Neuronal stem cell (in vitro differentiated cells): ENCODE measurements around the gene CES3.

Source experiments
- DNase-seq: peaks from one replicate; pipeline ENCODE4 v3.0.0-alpha.2; 2013; ENCODE audit warnings: low spot score
- H2AFZ ChIP-seq: one replicate; pipeline ENCODE4 v1.6.1; 2013; ENCODE audit warnings: mild to moderate bottlenecking, low read length, inconsistent platforms
- H2AK5ac ChIP-seq: 2 replicates; pipeline ENCODE4 v1.6.1; 2013; ENCODE audit warnings: low read depth, mild to moderate bottlenecking, inconsistent platforms, low read length, moderate library complexity, mixed read lengths
- H2BK120ac ChIP-seq: 2 replicates; pipeline ENCODE4 v1.6.1; 2013; ENCODE audit warnings: low read depth, mild to moderate bottlenecking, inconsistent platforms, low read length, moderate library complexity, mixed read lengths
- H2BK12ac ChIP-seq: one replicate; pipeline ENCODE4 v1.6.1; 2013; ENCODE audit warnings: low read length, inconsistent platforms
- H2BK15ac ChIP-seq: 2 replicates; pipeline ENCODE4 v1.6.1; 2013; ENCODE audit warnings: mild to moderate bottlenecking, low read length, inconsistent platforms, mixed read lengths
- H2BK5ac ChIP-seq: one replicate; pipeline ENCODE4 v1.6.1; 2013; ENCODE audit warnings: inconsistent platforms, mild to moderate bottlenecking, low read length, moderate library complexity
- H3K14ac ChIP-seq: one replicate; pipeline ENCODE4 v1.6.1; 2013; ENCODE audit warnings: low read length, inconsistent platforms
- H3K18ac ChIP-seq: 2 replicates; pipeline ENCODE4 v1.6.1; 2013; ENCODE audit warnings: low read length, inconsistent platforms
- H3K23ac ChIP-seq: 2 replicates; pipeline ENCODE4 v1.6.1; 2013; ENCODE audit warnings: low read depth, mild to moderate bottlenecking, mixed read lengths, low read length, inconsistent platforms; ENCODE audit not compliant: poor library complexity
- H3K27ac ChIP-seq: replicated peaks from 3 replicates; pipeline ENCODE4 v1.5.1; 2013; ENCODE audit warnings: low read length, inconsistent platforms
- H3K27me3 ChIP-seq, 3 experiments: 2 replicates each; pipeline ENCODE4 v1.6.1; 2013; ENCODE audit warnings: low read length in 3 of 3, mild to moderate bottlenecking in 2 of 3, inconsistent platforms in 1 of 3, low read depth in 1 of 3, mixed read lengths in 1 of 3, moderate library complexity in 1 of 3; ENCODE audit not compliant: control insufficient read depth in 3 of 3, insufficient read depth in 3 of 3
- H3K36me3 ChIP-seq, 2 donors: replicated peaks in 1 of 2; 2 replicates each; pipeline ENCODE4 v1.6.1; 2013; ENCODE audit warnings: low read length in 2 of 2; ENCODE audit not compliant: control insufficient read depth in 2 of 2, insufficient read depth in 2 of 2
- H3K4ac ChIP-seq: 2 replicates; pipeline ENCODE4 v1.6.1; 2013; ENCODE audit warnings: inconsistent platforms, mild to moderate bottlenecking, low read length, moderate library complexity
- H3K4me1 ChIP-seq, 2 donors: 1 replicate in 1 of 2; 2 replicates in 1 of 2; pipeline ENCODE4 v1.6.1; 2013; ENCODE audit warnings: low read length in 2 of 2, low read depth in 1 of 2; ENCODE audit not compliant: control insufficient read depth in 2 of 2, insufficient read depth in 1 of 2
- H3K4me2 ChIP-seq: one replicate; pipeline ENCODE4 v1.6.1; 2013; ENCODE audit warnings: mild to moderate bottlenecking, low read length, inconsistent platforms; ENCODE audit not compliant: insufficient read depth, poor library complexity, severe bottlenecking
- H3K4me3 ChIP-seq, 2 donors: 2 replicates each; pipeline ENCODE4 v1.5.1; 2013; ENCODE audit warnings: low read length in 2 of 2, mild to moderate bottlenecking in 2 of 2, inconsistent platforms in 1 of 2, moderate library complexity in 1 of 2
- H3K79me1 ChIP-seq: one replicate; pipeline ENCODE4 v1.6.1; 2013; ENCODE audit warnings: low read depth, mild to moderate bottlenecking, inconsistent platforms, low read length, moderate library complexity
- H3K9ac ChIP-seq: one replicate; pipeline ENCODE4 v1.6.1; 2013; ENCODE audit warnings: mild to moderate bottlenecking, low read depth, low read length, inconsistent platforms; ENCODE audit not compliant: poor library complexity
- H3K9me3 ChIP-seq, 2 donors: replicated peaks in 1 of 2; 2 replicates each; pipeline versions ENCODE3 to v1.6.1; 2013; ENCODE audit warnings: low read length in 2 of 2, mild to moderate bottlenecking in 2 of 2, inconsistent platforms in 1 of 2, low read depth in 1 of 2, mixed read lengths in 1 of 2, moderate library complexity in 1 of 2; ENCODE audit not compliant: control insufficient read depth in 2 of 2, insufficient read depth in 1 of 2
- H4K8ac ChIP-seq: one replicate; pipeline ENCODE4 v1.6.1; 2013; ENCODE audit warnings: low read depth, mild to moderate bottlenecking, inconsistent platforms, low read length, moderate library complexity
- H4K91ac ChIP-seq: one replicate; pipeline ENCODE4 v1.6.1; 2013; ENCODE audit warnings: low read length, low read depth, mild to moderate bottlenecking, inconsistent platforms; ENCODE audit not compliant: poor library complexity
- WGBS, 2 donors: extraction: QIAGEN DNeasy Blood & Tissue Kit; methylation state at CpG; one replicate each; pipeline ENCODE4 v1.1.7; 2013; ENCODE audit warnings: missing lambda C conversion rate in 2 of 2, mixed read lengths in 1 of 2; ENCODE audit not compliant: insufficient read length in 2 of 2, insufficient replicate concordance in 1 of 2; ENCODE audit errors: extremely low coverage in 2 of 2; 5-methylcytosine and 5-hydroxymethylcytosine counted together

Gene CES3

DNA sequence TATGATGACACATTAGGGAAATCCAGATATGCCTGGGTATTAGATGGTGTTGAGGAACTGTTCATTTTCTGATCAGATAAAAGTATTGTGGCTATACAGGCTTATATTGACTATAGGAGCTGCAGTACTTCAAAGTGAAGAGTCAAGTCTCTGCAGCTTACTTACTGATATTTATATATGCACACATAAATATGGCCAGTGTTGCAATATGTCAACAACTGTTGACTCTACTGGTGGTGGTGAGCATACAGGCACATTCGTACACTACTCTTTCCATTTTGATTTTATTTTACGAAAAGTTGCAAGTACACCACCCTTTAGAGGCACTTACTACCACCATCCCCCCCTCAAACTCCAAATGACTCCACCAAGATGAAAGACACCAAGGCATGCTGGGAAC is 29.4 kb upstream of the CES3 start:
- Histone ChIP-seq H3K9me3 (no peaks in the 10 kb centered on the region), H3K4me1 (peaks cover 9 to 21% of the 10 kb centered on the region in 2 donors), H2BK12ac (no peak overlapping the region), H4K91ac (no peak overlapping the region), H2AK5ac (no peak overlapping the region), H3K27ac (no peak overlapping the region), H4K8ac (no peak overlapping the region), H3K9ac (no peak overlapping the region), H2BK120ac (no peak overlapping the region), H2BK15ac (no peak overlapping the region), H3K27me3 (peaks cover 0 to 2% (median 1%) of the 10 kb centered on the region in 3 experiments), H3K23ac (no peak overlapping the region), H3K36me3 (peaks cover 2 to 20% of the 10 kb centered on the region in 2 donors), H3K14ac (no peak overlapping the region), H3K18ac (no peak overlapping the region), H2BK5ac (no peak overlapping the region), H3K4me2 (no peak overlapping the region), H3K79me1 (peaks cover 16% of the 10 kb centered on the region), H3K4me3 (no peak overlapping the region), H2AFZ (no peak overlapping the region), H3K4ac (no peak overlapping the region)
- DNase-seq: no peak
- no CpG with 5 or more reads among the region's 2 CpGs for WGBS, 2 donors

DNA sequence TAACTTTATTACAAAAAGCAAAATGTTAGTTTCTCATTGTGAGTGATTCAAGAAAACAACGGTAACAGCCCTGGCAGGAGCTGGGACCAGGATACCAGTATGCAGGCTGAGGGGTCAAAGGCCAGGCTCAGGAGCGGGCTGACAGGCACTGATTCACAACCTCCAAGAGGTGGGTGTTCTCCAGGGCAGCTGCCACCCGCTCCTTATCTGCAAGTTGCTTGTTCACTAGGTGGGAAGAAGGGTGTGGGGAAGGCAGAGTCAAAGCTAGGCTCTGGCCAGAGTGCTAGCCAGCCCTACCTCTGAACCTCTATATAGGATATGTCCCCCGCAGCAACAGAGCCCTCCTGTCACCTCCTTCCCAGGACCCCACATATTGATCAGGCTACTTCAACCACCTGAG is 29.0 kb upstream of the CES3 start:
- H3K9ac ChIP-seq: no peak overlapping the region
- no peak overlapping the region for H3K14ac ChIP-seq
- H3K18ac ChIP-seq: no peak overlapping the region
- H4K8ac ChIP-seq: no peak overlapping the region
- no peaks in the 10 kb centered on the region for H3K27me3 ChIP-seq
- H3K9me3 ChIP-seq: no peaks in the 10 kb centered on the region
- H3K27ac ChIP-seq: no peak overlapping the region
- no peak overlapping the region for H2BK5ac ChIP-seq
- no peak overlapping the region for H2AFZ ChIP-seq
- no peak overlapping the region for H2BK120ac ChIP-seq
- no peak overlapping the region for H2BK12ac ChIP-seq
- no peak for DNase-seq
- peak overlapping the region in 1 of 2 donors; percentile 99 for H3K4me3 ChIP-seq
- peaks cover 2 to 24% of the 10 kb centered on the region in 2 donors for H3K36me3 ChIP-seq
- peaks cover 9 to 17% of the 10 kb centered on the region in 2 donors for H3K4me1 ChIP-seq
- H3K4ac ChIP-seq: no peak overlapping the region
- H4K91ac ChIP-seq: no peak overlapping the region
- no peak overlapping the region for H3K23ac ChIP-seq
- H2AK5ac ChIP-seq: no peak overlapping the region
- H2BK15ac ChIP-seq: no peak overlapping the region
- H3K79me1 ChIP-seq: peaks cover 16% of the 10 kb centered on the region
- no peak overlapping the region for H3K4me2 ChIP-seq
- WGBS, 2 donors: no CpG with 5 or more reads among the region's 4 CpGs

DNA sequence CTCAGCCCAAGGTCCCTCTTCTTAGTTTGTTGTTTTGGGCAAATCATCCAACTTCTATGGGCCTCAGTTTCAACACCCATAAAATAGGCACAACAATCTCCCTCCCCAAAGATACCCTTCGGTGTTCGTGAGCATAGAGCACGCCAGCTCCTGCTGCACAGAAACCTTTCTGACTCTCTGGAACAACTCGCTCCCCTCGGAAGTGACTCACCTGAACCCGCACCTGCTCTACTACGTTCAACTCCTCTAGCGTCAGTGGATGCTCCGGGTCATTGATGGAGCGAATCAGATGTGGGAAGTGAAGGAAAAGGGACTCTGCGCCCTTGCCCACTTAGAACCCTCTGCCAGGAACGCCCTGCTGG is 27.3 kb upstream of the CES3 start:
- Histone ChIP-seq H2AK5ac (peak overlapping the region; percentile 48), H3K27ac (no peak overlapping the region), H3K18ac (peak overlapping the region; percentile 94), H4K8ac (no peak overlapping the region), H3K36me3 (peaks cover 4 to 41% of the 10 kb centered on the region in 2 donors), H3K4me1 (peaks cover 9% of the 10 kb centered on the region in 2 donors), H2BK5ac (peak overlapping the region; percentile 70), H3K23ac (peak overlapping the region; percentile 98), H2AFZ (peak overlapping the region; percentile 94), H3K9ac (peak overlapping the region; percentile 99), H2BK120ac (no peak overlapping the region), H3K9me3 (no peaks in the 10 kb centered on the region), H3K4me3 (peak overlapping the region; percentile 90 to 99), H3K79me1 (peaks cover 16% of the 10 kb centered on the region), H3K27me3 (no peaks in the 10 kb centered on the region), H4K91ac (no peak overlapping the region), H3K14ac (no peak overlapping the region), H3K4me2 (peak overlapping the region; percentile 78), H2BK12ac (no peak overlapping the region), H3K4ac (no peak overlapping the region), H2BK15ac (no peak overlapping the region)
- no peak for DNase-seq
- WGBS, 2 donors: no CpG with 5 or more reads among the region's 12 CpGs

DNA sequence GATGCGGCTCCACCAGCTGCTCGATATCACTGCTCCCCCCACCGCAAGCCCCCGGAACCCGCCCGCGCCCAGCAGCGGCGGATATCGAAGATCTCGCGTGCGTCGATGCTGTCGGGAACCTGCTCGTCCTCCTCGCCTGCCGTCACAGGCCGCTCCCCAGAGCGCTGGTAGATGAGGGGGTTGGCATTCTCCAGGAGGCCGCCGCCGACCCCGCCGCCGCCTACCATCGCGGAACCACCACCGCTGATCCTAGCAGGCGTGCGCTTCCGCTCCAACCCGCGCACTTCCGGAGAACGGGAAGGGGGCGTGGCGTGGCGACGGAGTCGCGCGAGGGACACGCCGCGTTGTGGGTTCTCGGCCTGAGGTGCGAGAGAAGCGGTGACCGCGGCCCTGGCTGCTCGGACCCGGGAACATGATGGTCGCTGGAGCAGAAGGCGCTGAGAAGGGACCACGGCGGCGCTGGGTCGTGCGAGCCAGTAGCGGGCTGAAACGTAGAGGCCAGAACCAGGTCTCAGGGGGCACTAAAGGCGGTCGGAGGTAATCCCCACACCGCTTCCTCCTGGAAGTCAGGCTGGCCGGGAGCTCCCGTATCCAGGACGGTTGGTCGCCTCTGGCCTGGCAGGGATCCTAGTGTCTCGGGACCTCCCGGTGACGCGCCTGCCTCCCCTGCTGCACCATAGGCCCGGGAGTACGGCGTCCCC is 26.8 kb upstream of the CES3 start, which contains the start of gene CIAO2B:
Gene CIAO2B, minus strand, starts transcription at position 265 of the 701 bp plus-strand sequence. Its CDS starts 38 bp downstream, at position 227.
- no peaks in the 10 kb centered on the region for H3K9me3 ChIP-seq
- no peak within 1 kb of the TSS for H3K4ac ChIP-seq
- H3K18ac ChIP-seq: peak within 1 kb of the TSS; percentile 99
- H2BK12ac ChIP-seq: no peak within 1 kb of the TSS
- no peak within 1 kb of the TSS for H4K91ac ChIP-seq
- no peak within 1 kb of the TSS for H3K27ac ChIP-seq
- H3K79me1 ChIP-seq: peaks cover 16% of the 10 kb centered on the region
- H2BK120ac ChIP-seq: no peak within 1 kb of the TSS
- peak within 1 kb of the TSS; percentile 70 for H2BK5ac ChIP-seq
- peak within 1 kb of the TSS; percentile 90 to 99 for H3K4me3 ChIP-seq
- H2BK15ac ChIP-seq: no peak within 1 kb of the TSS
- peak within 1 kb of the TSS; percentile 70 for H4K8ac ChIP-seq
- peaks cover 6 to 46% of the 10 kb centered on the region in 2 donors for H3K36me3 ChIP-seq
- H2AFZ ChIP-seq: peak within 1 kb of the TSS; percentile 94
- peak within 1 kb of the TSS; percentile 12 for H3K14ac ChIP-seq
- peak within 1 kb of the TSS; percentile 78 for H3K4me2 ChIP-seq
- peak; percentile 63 for DNase-seq
- peaks cover 9% of the 10 kb centered on the region in 2 donors for H3K4me1 ChIP-seq
- peak within 1 kb of the TSS; percentile 77 for H2AK5ac ChIP-seq
- H3K9ac ChIP-seq: peak within 1 kb of the TSS; percentile 99
- WGBS, 2 donors: no CpG with 5 or more reads among the region's 76 CpGs
- H3K23ac ChIP-seq: peak within 1 kb of the TSS; percentile 98
- H3K27me3 ChIP-seq: no peaks in the 10 kb centered on the region
